ENCODE measurements around the gene CHST8. TPM values are rescaled to one million over a fixed set of nuclear protein-coding genes. Genes with fewer than 3 reads are reported as not detected.

The CHST8 gene
- total RNA-seq, 1 donor from 2014 or later = not detected

GRCh38 chr19:33622809-33623511, 1.2 kb downstream of the CHST8 start:
- no peak for DNase-seq (ENCODE audit: low read depth)
- H3K4me3 ChIP-seq (ENCODE audit: low read depth, low read length) = no peak overlapping the region
- TF ChIP-seq CTCF (conservative IDR thresholded peaks at IDR 0.05; ENCODE audit: low read depth, low read length) = no peak

- H3K4me3 ChIP-seq (ENCODE audit: low read depth, low read length) = no peak overlapping the region
- DNase-seq (ENCODE audit: low read depth) = no peak
- TF ChIP-seq CTCF (conservative IDR thresholded peaks at IDR 0.05; ENCODE audit: low read depth, low read length) = no peak
These were observed 2.8 kb downstream of the CHST8 start for GRCh38 chr19:33624586-33624985.

GRCh38 chr19:33627526-33627925, 5.8 kb downstream of the CHST8 start:
- no peak for DNase-seq (ENCODE audit: low read depth)
- TF ChIP-seq CTCF (conservative IDR thresholded peaks at IDR 0.05; ENCODE audit: low read depth, low read length) = no peak
- no peak overlapping the region for H3K4me3 ChIP-seq (ENCODE audit: low read depth, low read length)

GRCh38 chr19:33627962-33628839, 6.4 kb downstream of the CHST8 start:
- TF ChIP-seq CTCF (conservative IDR thresholded peaks at IDR 0.05; ENCODE audit: low read depth, low read length) = no peak
- no peak for DNase-seq (ENCODE audit: low read depth)

GRCh38 chr19:33628921-33629825, 7.4 kb downstream of the CHST8 start:
- no peak for DNase-seq (ENCODE audit: low read depth)
- no peak overlapping the region for H3K4me3 ChIP-seq (ENCODE audit: low read depth, low read length)
- TF ChIP-seq CTCF (conservative IDR thresholded peaks at IDR 0.05; ENCODE audit: low read depth, low read length) = no peak

More at GRCh38 chr19:33627962-33628839, 6.4 kb downstream of the CHST8 start:
- no peak overlapping the region for H3K4me3 ChIP-seq (ENCODE audit: low read depth, low read length)

GRCh38 chr19:33629826-33630375, 8.1 kb downstream of the CHST8 start:
- H3K4me3 ChIP-seq (ENCODE audit: low read depth, low read length) = no peak overlapping the region
- no peak for DNase-seq (ENCODE audit: low read depth)
- TF ChIP-seq CTCF (conservative IDR thresholded peaks at IDR 0.05; ENCODE audit: low read depth, low read length) = no peak

Measured in epithelial cell of proximal tubule (primary cell).